WTC11 (cell line): Measurements from ENCODE around the gene CCSER1. TPM values are rescaled to one million over a fixed set of nuclear protein-coding genes. Genes with fewer than 3 reads are reported as not detected.

ENCODE experiments used
- ATAC-seq: fragments of 200-7000 bp; cut with Tn5 transposase; 2 replicates; pipeline ENCODE4 v1.10.0; 2021; ENCODE audit warnings: mild to moderate bottlenecking, moderate library complexity
- CTCF ChIA-PET: fragments of 300-600 bp; sonication (Branson Sonifier 250); formaldehyde crosslinking; loops from one replicate; lab custom pipeline; 2021; ENCODE audit warnings: antibody characterized with exemption; lab: Charles Lee
- POLR2A ChIA-PET: fragments of 350-600 bp; sonication (Branson Sonifier 250); formaldehyde crosslinking; loops from one replicate; lab custom pipeline; 2021; ENCODE audit warnings: antibody characterized with exemption; lab: Charles Lee
- DNase-seq: peaks from one replicate; pipeline ENCODE4 v3.0.0; 2021; ENCODE audit warnings: low spot score
- H3K27ac Mint-ChIP-seq: 2 replicates; pipeline ENCODE4 v1.8.0; 2021; ENCODE audit warnings: mixed read lengths
- H3K27me3 Mint-ChIP-seq: 2 replicates; pipeline ENCODE4 v1.8.0; 2021; ENCODE audit warnings: low read depth, mild to moderate bottlenecking, moderate library complexity, mixed read lengths
- H3K36me3 Mint-ChIP-seq: 2 replicates; pipeline ENCODE4 v1.8.0; 2021; ENCODE audit warnings: mixed read lengths
- H3K4me1 Mint-ChIP-seq: 2 replicates; pipeline ENCODE4 v1.8.0; 2022; ENCODE audit warnings: mixed read lengths
- H3K4me3 Mint-ChIP-seq: 2 replicates; pipeline ENCODE4 v1.8.0; 2021; ENCODE audit warnings: mild to moderate bottlenecking, moderate library complexity, mixed read lengths
- H3K9me3 Mint-ChIP-seq: 2 replicates; pipeline ENCODE4 v1.8.0; 2021; ENCODE audit warnings: mixed read lengths
- EMX1 ChIP-seq: fragments of 250-450 bp; sonication (Bioruptor Pico); IDR thresholded peaks from 2 replicates; pipeline ENCODE4 v1.8.0; 2021; ENCODE audit warnings: mild to moderate bottlenecking
- FOXK1 ChIP-seq: sonication (generic); formaldehyde crosslinking; IDR thresholded peaks from 2 replicates; pipeline ENCODE4 v1.8.0; 2022; ENCODE audit warnings: mild to moderate bottlenecking, moderate library complexity, missing genetic modification reagents
- FOXP1 ChIP-seq: sonication (generic); formaldehyde crosslinking; IDR thresholded peaks from 2 replicates; pipeline ENCODE4 v1.8.0; 2022; ENCODE audit warnings: missing genetic modification reagents, mild to moderate bottlenecking, moderate library complexity, borderline replicate concordance
- GABPB1 ChIP-seq: sonication (generic); formaldehyde crosslinking; IDR thresholded peaks from 2 replicates; pipeline ENCODE4 v1.8.1; 2023; ENCODE audit warnings: mild to moderate bottlenecking, missing genetic modification reagents
- KAT7 ChIP-seq: sonication (generic); formaldehyde crosslinking; IDR thresholded peaks from 2 replicates; pipeline ENCODE4 v1.8.1; 2023; ENCODE audit warnings: missing genetic modification reagents, mild to moderate bottlenecking, borderline replicate concordance
- NFYB ChIP-seq: sonication (generic); formaldehyde crosslinking; conservative IDR thresholded peaks from 2 replicates; pipeline ENCODE4 v1.8.0; 2022; ENCODE audit warnings: low read depth, missing genetic modification reagents
- SMAD4 ChIP-seq: sonication (generic); formaldehyde crosslinking; IDR thresholded peaks from 2 replicates; pipeline ENCODE4 v1.8.0; 2022; ENCODE audit warnings: mild to moderate bottlenecking, missing genetic modification reagents
- SP1 ChIP-seq: sonication (generic); formaldehyde crosslinking; conservative IDR thresholded peaks from 2 replicates; pipeline ENCODE4 v1.8.1; 2022; ENCODE audit warnings: missing genetic modification reagents
- TEAD1 ChIP-seq: sonication (generic); formaldehyde crosslinking; IDR thresholded peaks from 2 replicates; pipeline ENCODE4 v1.8.0; 2022; ENCODE audit warnings: mild to moderate bottlenecking, missing genetic modification reagents
- ZNF138 ChIP-seq: sonication (generic); formaldehyde crosslinking; conservative IDR thresholded peaks from 2 replicates; pipeline ENCODE4 v1.8.1; 2022; ENCODE audit warnings: mild to moderate bottlenecking, moderate library complexity, missing genetic modification reagents
- ZNF219 ChIP-seq: sonication (generic); formaldehyde crosslinking; IDR thresholded peaks from 2 replicates; pipeline ENCODE4 v1.8.0; 2023; ENCODE audit warnings: missing genetic modification reagents, mild to moderate bottlenecking, borderline replicate concordance
- ZNF263 ChIP-seq: sonication (generic); formaldehyde crosslinking; IDR thresholded peaks from 2 replicates; pipeline ENCODE4 v1.8.1; 2022; ENCODE audit warnings: low read depth, mild to moderate bottlenecking, moderate library complexity, missing genetic modification reagents
- total RNA-seq: library from RNA; stranded (reverse); gene quantifications from 3 replicates; pipeline ENCODE4 v1.2.3, GENCODE V29; 2021
- TF ChIP-seq, protein P1 (sequence below): sonication (generic); formaldehyde crosslinking; IDR thresholded peaks from 2 replicates; pipeline ENCODE4 v1.8.1; 2022; ENCODE audit warnings: missing genetic modification reagents, borderline replicate concordance
- TF ChIP-seq, protein P2 (sequence below): sonication (generic); formaldehyde crosslinking; IDR thresholded peaks from 2 replicates; pipeline ENCODE4 v1.8.0; 2022; ENCODE audit warnings: mild to moderate bottlenecking, missing genetic modification reagents
- TF ChIP-seq, protein P3 (sequence below): fragments of 250-450 bp; sonication (Bioruptor Pico); IDR thresholded peaks from 2 replicates; pipeline ENCODE4 v1.9.0; 2021; ENCODE audit warnings: moderate library complexity, mild to moderate bottlenecking, inconsistent platforms, borderline replicate concordance
- TF ChIP-seq, protein P4 (sequence below): sonication (generic); formaldehyde crosslinking; IDR thresholded peaks from 2 replicates; pipeline ENCODE4 v1.8.1; 2022; ENCODE audit warnings: mild to moderate bottlenecking, moderate library complexity, missing genetic modification reagents
- TF ChIP-seq, protein P5 (sequence below): sonication (generic); formaldehyde crosslinking; conservative IDR thresholded peaks from 2 replicates; pipeline ENCODE4 v1.8.1; 2022; ENCODE audit warnings: mild to moderate bottlenecking, missing genetic modification reagents
- TF ChIP-seq, protein P6 (sequence below): sonication (generic); formaldehyde crosslinking; IDR thresholded peaks from 2 replicates; pipeline ENCODE4 v1.8.1; 2023; ENCODE audit warnings: mild to moderate bottlenecking, missing genetic modification reagents, moderate library complexity
- TF ChIP-seq, protein P7 (sequence below): sonication (generic); formaldehyde crosslinking; IDR thresholded peaks from 2 replicates; pipeline ENCODE4 v1.8.0; 2022; ENCODE audit warnings: mild to moderate bottlenecking, missing genetic modification reagents
- TF ChIP-seq, protein P8 (sequence below): sonication (generic); formaldehyde crosslinking; IDR thresholded peaks from 2 replicates; pipeline ENCODE4 v1.8.0; 2022; ENCODE audit warnings: missing genetic modification reagents
- TF ChIP-seq, protein P9 (sequence below): sonication (generic); formaldehyde crosslinking; IDR thresholded peaks from 2 replicates; pipeline ENCODE4 v1.8.0; 2023; ENCODE audit warnings: missing genetic modification reagents
- TF ChIP-seq, protein P10 (sequence below): fragments of 200-600 bp; IDR thresholded peaks from 2 replicates; pipeline ENCODE4 v1.8.0; 2022; ENCODE audit warnings: antibody characterized with exemption

The CCSER1 gene
- total RNA-seq, 1 experiment from 2014 or later = 0.87 TPM

DNA sequence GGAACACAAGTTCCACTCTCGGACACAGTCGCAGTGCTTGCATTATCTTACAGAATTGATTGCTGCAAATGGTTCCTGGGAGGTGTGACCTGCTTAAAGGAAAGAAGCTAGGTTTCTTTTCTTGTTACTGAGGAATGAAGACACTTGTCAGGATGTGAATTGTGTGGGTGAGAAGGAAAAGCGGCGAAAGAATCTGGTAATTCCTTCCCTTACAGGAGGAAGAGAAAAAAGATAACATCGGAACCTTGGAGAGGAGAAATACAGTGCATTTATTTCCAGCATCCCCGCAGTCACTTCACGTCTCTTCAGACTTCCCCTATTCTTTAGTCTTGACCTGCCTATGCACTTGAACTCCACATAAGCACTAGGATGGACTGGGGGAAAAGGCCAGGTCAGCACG, 389 bp upstream of the CCSER1 start:
- H3K27ac Mint-ChIP-seq = no peak overlapping the region
- H3K9me3 Mint-ChIP-seq = no peaks in the 10 kb centered on the region
- no peaks in the 10 kb centered on the region for H3K36me3 Mint-ChIP-seq
- POLR2A ChIA-PET = no interaction called here
- no peak for DNase-seq
- TF ChIP-seq, protein P1, sequence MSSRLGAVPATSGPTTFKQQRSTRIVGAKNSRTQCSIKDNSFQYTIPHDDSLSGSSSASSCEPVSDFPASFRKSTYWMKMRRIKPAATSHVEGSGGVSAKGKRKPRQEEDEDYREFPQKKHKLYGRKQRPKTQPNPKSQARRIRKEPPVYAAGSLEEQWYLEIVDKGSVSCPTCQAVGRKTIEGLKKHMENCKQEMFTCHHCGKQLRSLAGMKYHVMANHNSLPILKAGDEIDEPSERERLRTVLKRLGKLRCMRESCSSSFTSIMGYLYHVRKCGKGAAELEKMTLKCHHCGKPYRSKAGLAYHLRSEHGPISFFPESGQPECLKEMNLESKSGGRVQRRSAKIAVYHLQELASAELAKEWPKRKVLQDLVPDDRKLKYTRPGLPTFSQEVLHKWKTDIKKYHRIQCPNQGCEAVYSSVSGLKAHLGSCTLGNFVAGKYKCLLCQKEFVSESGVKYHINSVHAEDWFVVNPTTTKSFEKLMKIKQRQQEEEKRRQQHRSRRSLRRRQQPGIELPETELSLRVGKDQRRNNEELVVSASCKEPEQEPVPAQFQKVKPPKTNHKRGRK (CRISPR knock-in tag) = no peak
- TF ChIP-seq, protein P2, sequence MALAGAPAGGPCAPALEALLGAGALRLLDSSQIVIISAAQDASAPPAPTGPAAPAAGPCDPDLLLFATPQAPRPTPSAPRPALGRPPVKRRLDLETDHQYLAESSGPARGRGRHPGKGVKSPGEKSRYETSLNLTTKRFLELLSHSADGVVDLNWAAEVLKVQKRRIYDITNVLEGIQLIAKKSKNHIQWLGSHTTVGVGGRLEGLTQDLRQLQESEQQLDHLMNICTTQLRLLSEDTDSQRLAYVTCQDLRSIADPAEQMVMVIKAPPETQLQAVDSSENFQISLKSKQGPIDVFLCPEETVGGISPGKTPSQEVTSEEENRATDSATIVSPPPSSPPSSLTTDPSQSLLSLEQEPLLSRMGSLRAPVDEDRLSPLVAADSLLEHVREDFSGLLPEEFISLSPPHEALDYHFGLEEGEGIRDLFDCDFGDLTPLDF (CRISPR knock-in tag) = no peak
- TF ChIP-seq ZNF138 (CRISPR knock-in tag) = no peak
- TF ChIP-seq, protein P3, sequence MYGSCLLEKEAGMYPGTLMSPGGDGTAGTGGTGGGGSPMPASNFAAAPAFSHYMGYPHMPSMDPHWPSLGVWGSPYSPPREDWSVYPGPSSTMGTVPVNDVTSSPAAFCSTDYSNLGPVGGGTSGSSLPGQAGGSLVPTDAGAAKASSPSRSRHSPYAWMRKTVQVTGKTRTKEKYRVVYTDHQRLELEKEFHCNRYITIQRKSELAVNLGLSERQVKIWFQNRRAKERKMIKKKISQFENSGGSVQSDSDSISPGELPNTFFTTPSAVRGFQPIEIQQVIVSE = no peak
- TF ChIP-seq, protein P4, sequence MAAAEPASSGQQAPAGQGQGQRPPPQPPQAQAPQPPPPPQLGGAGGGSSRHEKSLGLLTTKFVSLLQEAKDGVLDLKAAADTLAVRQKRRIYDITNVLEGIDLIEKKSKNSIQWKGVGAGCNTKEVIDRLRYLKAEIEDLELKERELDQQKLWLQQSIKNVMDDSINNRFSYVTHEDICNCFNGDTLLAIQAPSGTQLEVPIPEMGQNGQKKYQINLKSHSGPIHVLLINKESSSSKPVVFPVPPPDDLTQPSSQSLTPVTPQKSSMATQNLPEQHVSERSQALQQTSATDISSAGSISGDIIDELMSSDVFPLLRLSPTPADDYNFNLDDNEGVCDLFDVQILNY (CRISPR knock-in tag) = no peak
- no peak for TF ChIP-seq GABPB1 (CRISPR knock-in tag)
- TF ChIP-seq, protein P5, sequence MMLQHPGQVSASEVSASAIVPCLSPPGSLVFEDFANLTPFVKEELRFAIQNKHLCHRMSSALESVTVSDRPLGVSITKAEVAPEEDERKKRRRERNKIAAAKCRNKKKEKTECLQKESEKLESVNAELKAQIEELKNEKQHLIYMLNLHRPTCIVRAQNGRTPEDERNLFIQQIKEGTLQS (CRISPR knock-in tag) = no peak
- TF ChIP-seq SMAD4 (CRISPR knock-in tag) = no peak
- TF ChIP-seq, protein P6, sequence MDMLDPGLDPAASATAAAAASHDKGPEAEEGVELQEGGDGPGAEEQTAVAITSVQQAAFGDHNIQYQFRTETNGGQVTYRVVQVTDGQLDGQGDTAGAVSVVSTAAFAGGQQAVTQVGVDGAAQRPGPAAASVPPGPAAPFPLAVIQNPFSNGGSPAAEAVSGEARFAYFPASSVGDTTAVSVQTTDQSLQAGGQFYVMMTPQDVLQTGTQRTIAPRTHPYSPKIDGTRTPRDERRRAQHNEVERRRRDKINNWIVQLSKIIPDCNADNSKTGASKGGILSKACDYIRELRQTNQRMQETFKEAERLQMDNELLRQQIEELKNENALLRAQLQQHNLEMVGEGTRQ = no peak
- TF ChIP-seq, all 79 proteins: peak for 0
- Mint-ChIP-seq H3K4me1 (peaks cover 32% of the 10 kb centered on the region), H3K27me3 (peaks cover 46% of the 10 kb centered on the region), H3K4me3 (peak overlapping the region; percentile 93)
- CTCF ChIA-PET = no interaction called here
- ATAC-seq = peak; percentile 31

DNA sequence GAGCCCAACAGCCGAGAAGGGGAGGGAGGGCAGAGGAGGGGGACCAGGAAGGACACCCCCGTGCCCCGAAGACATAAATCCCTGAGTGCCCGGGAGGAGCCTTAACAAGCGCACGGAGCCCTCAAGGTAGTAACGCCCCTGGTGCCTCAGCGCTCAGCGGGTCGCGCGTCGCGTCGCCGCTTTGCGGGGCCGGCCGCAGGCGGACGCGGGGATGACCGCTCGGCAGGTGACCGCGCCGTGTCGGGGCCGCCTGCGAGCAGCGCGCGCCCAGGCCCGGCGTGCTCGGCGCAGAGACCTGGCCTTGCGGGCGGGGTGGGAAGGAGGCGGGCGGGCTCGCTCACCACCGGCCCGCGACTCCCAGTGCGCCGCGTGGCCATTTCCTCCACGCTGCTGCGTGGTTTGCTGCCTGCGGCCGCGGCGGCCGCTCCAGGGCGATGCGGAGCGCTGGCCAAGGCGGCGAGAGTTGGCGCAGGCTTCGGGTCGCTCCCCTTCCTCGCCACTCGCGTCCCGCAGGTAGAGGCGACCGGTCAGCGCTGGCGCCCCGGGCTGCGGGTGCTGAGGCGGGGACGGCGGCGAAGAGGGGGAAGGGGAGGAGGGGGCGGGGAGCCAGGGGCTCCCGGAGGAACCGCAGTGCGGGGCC, 632 bp downstream of the CCSER1 start:
- peaks cover 28% of the 10 kb centered on the region for H3K4me1 Mint-ChIP-seq
- H3K9me3 Mint-ChIP-seq = no peaks in the 10 kb centered on the region
- POLR2A ChIA-PET = no interaction called here
- peaks cover 46% of the 10 kb centered on the region for H3K27me3 Mint-ChIP-seq
- peak; percentile 50 for ATAC-seq
- peak; percentile 36 for DNase-seq
- CTCF ChIA-PET = interaction anchor here (0.6 kb wide), 1 partner anchor 115 kb away, joined by 3 read pairs; no protein-coding TSS in a partner anchor
- H3K36me3 Mint-ChIP-seq = no peaks in the 10 kb centered on the region
- no peak overlapping the region; the same call in 1 of the 2 replicates for H3K27ac Mint-ChIP-seq
- H3K4me3 Mint-ChIP-seq = peak overlapping the region; percentile 93
- TF ChIP-seq, protein P7, sequence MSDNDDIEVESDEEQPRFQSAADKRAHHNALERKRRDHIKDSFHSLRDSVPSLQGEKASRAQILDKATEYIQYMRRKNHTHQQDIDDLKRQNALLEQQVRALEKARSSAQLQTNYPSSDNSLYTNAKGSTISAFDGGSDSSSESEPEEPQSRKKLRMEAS (CRISPR knock-in tag) = 0 out of 2 replicates have a peak, but pooled peaks have one; percentile 9
- 0 out of 2 replicates have a peak, but pooled peaks have one; percentile 75 for TF ChIP-seq KAT7 (CRISPR knock-in tag)
- TF ChIP-seq ZNF263 (CRISPR knock-in tag) = no peak
- TF ChIP-seq ZNF138 (CRISPR knock-in tag) = no peak
- TF ChIP-seq SP1 (CRISPR knock-in tag) = no peak
- TF ChIP-seq, protein P8, sequence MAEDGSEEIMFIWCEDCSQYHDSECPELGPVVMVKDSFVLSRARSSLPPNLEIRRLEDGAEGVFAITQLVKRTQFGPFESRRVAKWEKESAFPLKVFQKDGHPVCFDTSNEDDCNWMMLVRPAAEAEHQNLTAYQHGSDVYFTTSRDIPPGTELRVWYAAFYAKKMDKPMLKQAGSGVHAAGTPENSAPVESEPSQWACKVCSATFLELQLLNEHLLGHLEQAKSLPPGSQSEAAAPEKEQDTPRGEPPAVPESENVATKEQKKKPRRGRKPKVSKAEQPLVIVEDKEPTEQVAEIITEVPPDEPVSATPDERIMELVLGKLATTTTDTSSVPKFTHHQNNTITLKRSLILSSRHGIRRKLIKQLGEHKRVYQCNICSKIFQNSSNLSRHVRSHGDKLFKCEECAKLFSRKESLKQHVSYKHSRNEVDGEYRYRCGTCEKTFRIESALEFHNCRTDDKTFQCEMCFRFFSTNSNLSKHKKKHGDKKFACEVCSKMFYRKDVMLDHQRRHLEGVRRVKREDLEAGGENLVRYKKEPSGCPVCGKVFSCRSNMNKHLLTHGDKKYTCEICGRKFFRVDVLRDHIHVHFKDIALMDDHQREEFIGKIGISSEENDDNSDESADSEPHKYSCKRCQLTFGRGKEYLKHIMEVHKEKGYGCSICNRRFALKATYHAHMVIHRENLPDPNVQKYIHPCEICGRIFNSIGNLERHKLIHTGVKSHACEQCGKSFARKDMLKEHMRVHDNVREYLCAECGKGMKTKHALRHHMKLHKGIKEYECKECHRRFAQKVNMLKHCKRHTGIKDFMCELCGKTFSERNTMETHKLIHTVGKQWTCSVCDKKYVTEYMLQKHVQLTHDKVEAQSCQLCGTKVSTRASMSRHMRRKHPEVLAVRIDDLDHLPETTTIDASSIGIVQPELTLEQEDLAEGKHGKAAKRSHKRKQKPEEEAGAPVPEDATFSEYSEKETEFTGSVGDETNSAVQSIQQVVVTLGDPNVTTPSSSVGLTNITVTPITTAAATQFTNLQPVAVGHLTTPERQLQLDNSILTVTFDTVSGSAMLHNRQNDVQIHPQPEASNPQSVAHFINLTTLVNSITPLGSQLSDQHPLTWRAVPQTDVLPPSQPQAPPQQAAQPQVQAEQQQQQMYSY (CRISPR knock-in tag) = no peak
- no peak for TF ChIP-seq EMX1 (CRISPR knock-in tag)
- TF ChIP-seq FOXP1 (CRISPR knock-in tag) = peak; percentile 73; the same call in 1 of the 2 replicates
- TF ChIP-seq ZNF219 (CRISPR knock-in tag) = no peak; the same call in 1 of the 2 replicates
- peak; percentile 43; the same call in 1 of the 2 replicates for TF ChIP-seq FOXK1 (CRISPR knock-in tag)
- peak; percentile 26; the same call in 1 of the 2 replicates for TF ChIP-seq NFYB (CRISPR knock-in tag)
- TF ChIP-seq, protein P9, sequence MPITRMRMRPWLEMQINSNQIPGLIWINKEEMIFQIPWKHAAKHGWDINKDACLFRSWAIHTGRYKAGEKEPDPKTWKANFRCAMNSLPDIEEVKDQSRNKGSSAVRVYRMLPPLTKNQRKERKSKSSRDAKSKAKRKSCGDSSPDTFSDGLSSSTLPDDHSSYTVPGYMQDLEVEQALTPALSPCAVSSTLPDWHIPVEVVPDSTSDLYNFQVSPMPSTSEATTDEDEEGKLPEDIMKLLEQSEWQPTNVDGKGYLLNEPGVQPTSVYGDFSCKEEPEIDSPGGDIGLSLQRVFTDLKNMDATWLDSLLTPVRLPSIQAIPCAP (CRISPR knock-in tag) = no peak
- peak; percentile 25; the same call in 1 of the 2 replicates for TF ChIP-seq TEAD1 (CRISPR knock-in tag)
- TF ChIP-seq, protein P10, sequence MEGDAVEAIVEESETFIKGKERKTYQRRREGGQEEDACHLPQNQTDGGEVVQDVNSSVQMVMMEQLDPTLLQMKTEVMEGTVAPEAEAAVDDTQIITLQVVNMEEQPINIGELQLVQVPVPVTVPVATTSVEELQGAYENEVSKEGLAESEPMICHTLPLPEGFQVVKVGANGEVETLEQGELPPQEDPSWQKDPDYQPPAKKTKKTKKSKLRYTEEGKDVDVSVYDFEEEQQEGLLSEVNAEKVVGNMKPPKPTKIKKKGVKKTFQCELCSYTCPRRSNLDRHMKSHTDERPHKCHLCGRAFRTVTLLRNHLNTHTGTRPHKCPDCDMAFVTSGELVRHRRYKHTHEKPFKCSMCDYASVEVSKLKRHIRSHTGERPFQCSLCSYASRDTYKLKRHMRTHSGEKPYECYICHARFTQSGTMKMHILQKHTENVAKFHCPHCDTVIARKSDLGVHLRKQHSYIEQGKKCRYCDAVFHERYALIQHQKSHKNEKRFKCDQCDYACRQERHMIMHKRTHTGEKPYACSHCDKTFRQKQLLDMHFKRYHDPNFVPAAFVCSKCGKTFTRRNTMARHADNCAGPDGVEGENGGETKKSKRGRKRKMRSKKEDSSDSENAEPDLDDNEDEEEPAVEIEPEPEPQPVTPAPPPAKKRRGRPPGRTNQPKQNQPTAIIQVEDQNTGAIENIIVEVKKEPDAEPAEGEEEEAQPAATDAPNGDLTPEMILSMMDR = no peak
